OCI-LY7 (cell line): ENCODE data around the gene ELOVL7. TPM values are rescaled to one million over a fixed set of nuclear protein-coding genes. Genes with fewer than 3 reads are reported as not detected.

ENCODE experiments used
- BruUV-seq: library from RNA; stranded (reverse); fragments of 400-500 nt; replicated peaks from 2 replicates; lab custom pipeline; 2021; lab: Mats Ljungman, UMichigan
- CTCF ChIA-PET: fragments of 300-600 bp; sonication (Branson Sonifier 250); formaldehyde crosslinking; loops from one replicate; lab custom pipeline; 2022; ENCODE audit warnings: antibody characterized with exemption; ENCODE audit not compliant: unreplicated experiment; lab: Charles Lee
- POLR2A ChIA-PET: fragments of 300-600 bp; sonication (Branson Sonifier 250); formaldehyde crosslinking; loops from one replicate; lab custom pipeline; 2022; ENCODE audit warnings: antibody characterized with exemption; lab: Charles Lee
- DNase-seq: peaks from one replicate; pipeline ENCODE4 v3.0.0-alpha.2; 2015; ENCODE audit warnings: low spot score
- H2AFZ ChIP-seq: fragments of 200-600 bp; sonication (generic), shearing (Covaris generic); 2 replicates; pipeline ENCODE4 v1.6.1; 2014; ENCODE audit warnings: mild to moderate bottlenecking, antibody characterized with exemption, low read length, moderate library complexity
- H3K27ac ChIP-seq: fragments of 200-600 bp; sonication (generic); 2 replicates; pipeline ENCODE4 v1.5.1; 2014; ENCODE audit warnings: mixed run types, low read depth, mild to moderate bottlenecking, moderate library complexity, low read length, inconsistent platforms; ENCODE audit not compliant: poor library complexity, severe bottlenecking
- H3K36me3 ChIP-seq: fragments of 200-600 bp; sonication (generic); 2 replicates; pipeline ENCODE4 v1.6.1; 2014; ENCODE audit warnings: mild to moderate bottlenecking, antibody characterized with exemption, low read length, moderate library complexity, mixed read lengths; ENCODE audit not compliant: insufficient read depth
- H3K4me1 ChIP-seq: fragments of 200-600 bp; sonication (generic); 2 replicates; pipeline ENCODE4 v1.5.1; 2014; ENCODE audit warnings: mild to moderate bottlenecking, low read length; ENCODE audit not compliant: insufficient read depth, poor library complexity, severe bottlenecking
- H3K4me2 ChIP-seq: fragments of 200-600 bp; sonication (generic); 2 replicates; pipeline ENCODE4 v1.6.1; 2014; ENCODE audit warnings: mild to moderate bottlenecking, low read length
- H3K4me3 ChIP-seq: fragments of 200-600 bp; sonication (generic); 2 replicates; pipeline ENCODE4 v1.5.1; 2014; ENCODE audit warnings: mild to moderate bottlenecking, low read depth, low read length; ENCODE audit not compliant: poor library complexity, severe bottlenecking
- H3K79me2 ChIP-seq: fragments of 200-600 bp; sonication (generic); 2 replicates; pipeline ENCODE4 v1.6.1; 2016; ENCODE audit warnings: low read depth, mild to moderate bottlenecking, low read length, moderate library complexity, mixed read lengths; ENCODE audit not compliant: insufficient read depth
- H3K9me2 ChIP-seq: fragments of 200-600 bp; sonication (generic); 2 replicates; pipeline ENCODE4 v1.6.1; 2016; ENCODE audit warnings: mild to moderate bottlenecking, low read length, mixed read lengths; ENCODE audit not compliant: insufficient read depth
- H3K9me3 ChIP-seq: fragments of 200-600 bp; sonication (generic); 2 replicates; pipeline ENCODE4 v1.6.1; 2014; ENCODE audit warnings: mild to moderate bottlenecking, mixed run types, low read length, mixed read lengths
- H4K20me1 ChIP-seq: fragments of 200-600 bp; sonication (generic); 2 replicates; pipeline ENCODE4 v1.6.1; 2014; ENCODE audit warnings: mild to moderate bottlenecking, antibody characterized with exemption, low read length, moderate library complexity, mixed read lengths; ENCODE audit not compliant: insufficient read depth
- CTCF ChIP-seq: fragments of 200-600 bp; sonication (generic); conservative IDR thresholded peaks from 2 replicates; pipeline ENCODE4 v1.5.1; 2014; ENCODE audit warnings: mild to moderate bottlenecking, antibody characterized with exemption, low read length, moderate library complexity, mixed read lengths
- EZH2phosphoT487 ChIP-seq: fragments of 200-600 bp; sonication (generic); IDR thresholded peaks from 2 replicates; pipeline ENCODE4 v1.6.1; 2018; ENCODE audit warnings: low read depth, borderline replicate concordance, mild to moderate bottlenecking, mixed run types, antibody characterized with exemption, low read length, moderate library complexity, mixed read lengths
- intact Hi-C: fragments of 100-400 bp; cut with micrococcal nuclease; formaldehyde crosslinking; loops from one replicate; pipeline ENCODE4 v1.10.0; 2022; ENCODE audit not compliant: unreplicated experiment
- total RNA-seq, 2 experiments: library from RNA; depleted of rRNA in 1 of 2; stranded (reverse); fragments of >200 nt in 1 of 2; shearing (Covaris generic) in 1 of 2; gene quantifications; 2 replicates each; pipeline ENCODE4 v1.2.3, GENCODE V29; 2014 to 2022

ELOVL7 gene
- total RNA-seq, 2 experiments from 2014 or later = 0.03 TPM; not detected in 1

GRCh38 chr5:60887096-60887495, 43.0 kb upstream of the ELOVL7 start:
- Histone ChIP-seq H3K27ac (no peak overlapping the region), H2AFZ (no peak overlapping the region), H3K79me2 (no peaks in the 10 kb centered on the region), H3K36me3 (no peaks in the 10 kb centered on the region), H3K4me3 (no peak overlapping the region), H3K9me3 (no peaks in the 10 kb centered on the region), H3K4me2 (no peak overlapping the region), H4K20me1 (no peaks in the 10 kb centered on the region), H3K9me2 (no peaks in the 10 kb centered on the region), H3K4me1 (no peaks in the 10 kb centered on the region)
- intact Hi-C loops = no loop called here
- no TSS peak for BruUV-seq
- ChIA-PET CTCF (no interaction called here), POLR2A (no interaction called here)
- DNase-seq = no peak
- TF ChIP-seq CTCF = no peak
- TF ChIP-seq EZH2phosphoT487 = no peak

- H3K36me3 ChIP-seq = no peaks in the 10 kb centered on the region
- no peak overlapping the region for H2AFZ ChIP-seq
- no peak overlapping the region for H3K4me2 ChIP-seq
- no TSS peak for BruUV-seq
- H3K9me3 ChIP-seq = no peaks in the 10 kb centered on the region
- H4K20me1 ChIP-seq = no peaks in the 10 kb centered on the region
- no peaks in the 10 kb centered on the region for H3K4me1 ChIP-seq
- intact Hi-C loops = no loop called here
- H3K27ac ChIP-seq = no peak overlapping the region
- H3K4me3 ChIP-seq = no peak overlapping the region
- H3K9me2 ChIP-seq = no peaks in the 10 kb centered on the region
- CTCF ChIA-PET = no interaction called here
- no peak for DNase-seq
- POLR2A ChIA-PET = interaction anchor here (0.7 kb wide), 1 partner anchor 56 kb away, joined by 3 read pairs; no protein-coding TSS in a partner anchor
- TF ChIP-seq EZH2phosphoT487 = no peak
- TF ChIP-seq CTCF = no peak
- no peaks in the 10 kb centered on the region for H3K79me2 ChIP-seq
Observed at GRCh38 chr5:60886158-60886557, 42.1 kb upstream of the ELOVL7 start.

GRCh38 chr5:60883229-60883628, 39.2 kb upstream of the ELOVL7 start:
- H3K9me3 ChIP-seq = no peaks in the 10 kb centered on the region
- no peak overlapping the region for H3K4me2 ChIP-seq
- H3K27ac ChIP-seq = no peak overlapping the region
- intact Hi-C loops = no loop called here
- H3K4me1 ChIP-seq = no peaks in the 10 kb centered on the region
- no peaks in the 10 kb centered on the region for H3K79me2 ChIP-seq
- TF ChIP-seq EZH2phosphoT487 (no peak), CTCF (peak; percentile 72)
- no TSS peak for BruUV-seq
- H3K36me3 ChIP-seq = no peaks in the 10 kb centered on the region
- H4K20me1 ChIP-seq = no peaks in the 10 kb centered on the region
- DNase-seq = peak; percentile 2
- H2AFZ ChIP-seq = no peak overlapping the region
- no peak overlapping the region for H3K4me3 ChIP-seq
- ChIA-PET CTCF (no interaction called here), POLR2A (no interaction called here)
- no peaks in the 10 kb centered on the region for H3K9me2 ChIP-seq
